Gastrocnemius medialis (tissue), 4 donors: Measurements from ENCODE around the gene ABCD4.

ENCODE experiments used
- POLR2A ChIP-seq, 2 donors: fragments of 450-650 bp; IDR thresholded peaks; one replicate each; pipeline ENCODE4 v1.6.1; 2017; ENCODE audit warnings: antibody characterized with exemption in 2 of 2, mild to moderate bottlenecking in 2 of 2, moderate library complexity in 2 of 2
- TF ChIP-seq, protein P1 (sequence below), 5 experiments: fragments of 450-650 bp in 3 of 5; fragments of 200-600 bp in 2 of 5; sonication (generic) in 2 of 5; IDR thresholded peaks in 4 of 5; conservative IDR thresholded peaks in 1 of 5; 1 replicate in 4 of 5; 2 replicates in 1 of 5; pipeline ENCODE4 v1.5.1; 2016 to 2019; ENCODE audit warnings: antibody characterized with exemption in 5 of 5, mild to moderate bottlenecking in 3 of 5, moderate library complexity in 3 of 5

GRCh38 chr14:74290415-74290814, 12.3 kb downstream of the ABCD4 start:
- TF ChIP-seq, protein P1, sequence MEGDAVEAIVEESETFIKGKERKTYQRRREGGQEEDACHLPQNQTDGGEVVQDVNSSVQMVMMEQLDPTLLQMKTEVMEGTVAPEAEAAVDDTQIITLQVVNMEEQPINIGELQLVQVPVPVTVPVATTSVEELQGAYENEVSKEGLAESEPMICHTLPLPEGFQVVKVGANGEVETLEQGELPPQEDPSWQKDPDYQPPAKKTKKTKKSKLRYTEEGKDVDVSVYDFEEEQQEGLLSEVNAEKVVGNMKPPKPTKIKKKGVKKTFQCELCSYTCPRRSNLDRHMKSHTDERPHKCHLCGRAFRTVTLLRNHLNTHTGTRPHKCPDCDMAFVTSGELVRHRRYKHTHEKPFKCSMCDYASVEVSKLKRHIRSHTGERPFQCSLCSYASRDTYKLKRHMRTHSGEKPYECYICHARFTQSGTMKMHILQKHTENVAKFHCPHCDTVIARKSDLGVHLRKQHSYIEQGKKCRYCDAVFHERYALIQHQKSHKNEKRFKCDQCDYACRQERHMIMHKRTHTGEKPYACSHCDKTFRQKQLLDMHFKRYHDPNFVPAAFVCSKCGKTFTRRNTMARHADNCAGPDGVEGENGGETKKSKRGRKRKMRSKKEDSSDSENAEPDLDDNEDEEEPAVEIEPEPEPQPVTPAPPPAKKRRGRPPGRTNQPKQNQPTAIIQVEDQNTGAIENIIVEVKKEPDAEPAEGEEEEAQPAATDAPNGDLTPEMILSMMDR (IDR thresholded peaks at IDR 0.05 in 4 of 5, conservative IDR thresholded peaks at IDR 0.05 in 1 of 5): no peak
- no peak for TF ChIP-seq POLR2A (IDR thresholded peaks at IDR 0.05)
